Endothelial cell of umbilical vein (primary cell): ENCODE data around the gene LYRM2. TPM values are rescaled to one million over a fixed set of nuclear protein-coding genes. Genes with fewer than 3 reads are reported as not detected.

ENCODE experiments used
- BruUV-seq: library from RNA; stranded (reverse); fragments of 400-500 nt; replicated peaks from 2 replicates; lab custom pipeline; 2021; lab: Mats Ljungman, UMichigan
- CTCF ChIA-PET: fragments of 300-600, 350-600 bp; sonication (Branson Sonifier 250); formaldehyde crosslinking; loops from one replicate; lab custom pipeline; 2021; ENCODE audit warnings: antibody characterized with exemption, inconsistent platforms; lab: Charles Lee
- POLR2A ChIA-PET: fragments of 300-600, 350-600 bp; sonication (Branson Sonifier 250); formaldehyde crosslinking; loops from one replicate; lab custom pipeline; 2021; ENCODE audit warnings: antibody characterized with exemption, inconsistent platforms; lab: Charles Lee
- DNase-seq: peaks from one replicate; pipeline ENCODE4 v3.0.0-alpha.2; 2011; ENCODE audit warnings: low read depth, low spot score
- FAIRE-seq: peaks from 2 replicates; lab custom pipeline; 2011; peaks lifted over from hg19 to GRCh38; lab: Jason Lieb, UNC
- H2AFZ ChIP-seq: 2 replicates; pipeline ENCODE4 v1.6.0; 2012; ENCODE audit warnings: low read depth, low read length, control low read depth, inconsistent platforms
- H3K27ac ChIP-seq: 2 replicates; pipeline ENCODE4 v1.5.1; 2011; ENCODE audit warnings: low read depth, mild to moderate bottlenecking, control low read depth, low read length, moderate library complexity; ENCODE audit not compliant: insufficient read depth
- H3K27me3 ChIP-seq, 2 experiments: 2 replicates each; pipeline versions ENCODE4 v1.6.0 to v1.6.1; 2011; ENCODE audit warnings: low read length in 2 of 2, mixed read lengths in 1 of 2; ENCODE audit not compliant: control insufficient read depth in 2 of 2, insufficient read depth in 2 of 2
- H3K36me3 ChIP-seq, 2 experiments: 2 replicates in 1 of 2; 3 replicates in 1 of 2; pipeline ENCODE4 v1.5.1; 2011; ENCODE audit warnings: low read length in 2 of 2, mild to moderate bottlenecking in 1 of 2, moderate library complexity in 1 of 2; ENCODE audit not compliant: control insufficient read depth in 2 of 2, insufficient read depth in 2 of 2; ENCODE audit errors: extremely low read depth in 1 of 2
- H3K4me1 ChIP-seq: 3 replicates; pipeline ENCODE4 v1.5.1; 2011; ENCODE audit warnings: mild to moderate bottlenecking, low read length; ENCODE audit not compliant: control insufficient read depth, insufficient read depth; ENCODE audit errors: extremely low read depth
- H3K4me2 ChIP-seq: 2 replicates; pipeline ENCODE4 v1.6.1; 2011; ENCODE audit warnings: low read length, control low read depth, mixed read lengths; ENCODE audit not compliant: insufficient read depth
- H3K4me3 ChIP-seq, 3 experiments: fragments of 200-600 bp in 1 of 3; sonication (generic), shearing (Covaris generic) in 1 of 3; replicated peaks in 1 of 3; 2 replicates each; pipeline ENCODE4 v1.5.1; 2011 to 2016; ENCODE audit warnings: control low read depth in 3 of 3, low read length in 3 of 3, mild to moderate bottlenecking in 2 of 3, inconsistent platforms in 1 of 3, low read depth in 1 of 3, moderate library complexity in 1 of 3; ENCODE audit not compliant: insufficient read depth in 1 of 3
- H3K79me2 ChIP-seq: 2 replicates; pipeline ENCODE4 v1.6.0; 2012; ENCODE audit warnings: low read length, inconsistent platforms; ENCODE audit not compliant: control insufficient read depth, insufficient read depth
- H3K9ac ChIP-seq: replicated peaks from 2 replicates; pipeline ENCODE3; 2011; ENCODE audit warnings: low read length, control low read depth; ENCODE audit not compliant: insufficient read depth; ENCODE audit errors: extremely low read depth
- H3K9me1 ChIP-seq: replicated peaks from 3 replicates; pipeline ENCODE4 v1.6.0; 2011; ENCODE audit warnings: mild to moderate bottlenecking, low read length; ENCODE audit not compliant: control insufficient read depth, insufficient read depth; ENCODE audit errors: extremely low read depth
- H3K9me3 ChIP-seq: replicated peaks from 2 replicates; pipeline ENCODE4 v1.5.1; 2012; ENCODE audit warnings: low read length, inconsistent platforms; ENCODE audit not compliant: control insufficient read depth, insufficient read depth
- H4K20me1 ChIP-seq: replicated peaks from 2 replicates; pipeline ENCODE3; 2011; ENCODE audit warnings: mild to moderate bottlenecking, low read length; ENCODE audit not compliant: control insufficient read depth, insufficient read depth; ENCODE audit errors: extremely low read depth
- CTCF ChIP-seq, 2 donors: IDR thresholded peaks; 1 replicate in 1 of 2; 2 replicates in 1 of 2; pipeline ENCODE4 v1.5.1; 2011; ENCODE audit warnings: low read length in 2 of 2, mild to moderate bottlenecking in 2 of 2, moderate library complexity in 2 of 2, control low read depth in 1 of 2, inconsistent platforms in 1 of 2, low read depth in 1 of 2; ENCODE audit not compliant: insufficient read depth in 1 of 2; ENCODE audit errors: extremely low read depth in 1 of 2
- EZH2 ChIP-seq: IDR thresholded peaks from 2 replicates; pipeline ENCODE4 v1.6.1; 2012; ENCODE audit warnings: borderline replicate concordance, low read depth, mild to moderate bottlenecking, moderate library complexity, low read length, inconsistent platforms; ENCODE audit not compliant: severe bottlenecking
- FOS ChIP-seq: IDR thresholded peaks from 2 replicates; pipeline ENCODE4 v1.6.1; 2011; ENCODE audit warnings: mild to moderate bottlenecking, low read length, moderate library complexity, borderline replicate concordance; ENCODE audit not compliant: insufficient read depth
- GATA2 ChIP-seq: IDR thresholded peaks from 2 replicates; pipeline ENCODE4 v1.7.0; 2011; ENCODE audit warnings: low read depth, mild to moderate bottlenecking, moderate library complexity, mixed read lengths, low read length; ENCODE audit not compliant: insufficient read length, insufficient read depth
- JUN ChIP-seq: IDR thresholded peaks from 2 replicates; pipeline ENCODE4 v1.6.1; 2011; ENCODE audit warnings: borderline replicate concordance, low read depth; ENCODE audit not compliant: insufficient read length, insufficient read depth
- MAX ChIP-seq: IDR thresholded peaks from 2 replicates; pipeline ENCODE4 v1.6.1; 2011; ENCODE audit not compliant: insufficient read depth, insufficient read length
- MYC ChIP-seq: IDR thresholded peaks from one replicate; pipeline ENCODE4 v1.6.1; 2011; ENCODE audit warnings: mild to moderate bottlenecking, low read depth, low read length
- POLR2A ChIP-seq: IDR thresholded peaks from 2 replicates; pipeline ENCODE4 v1.6.1; 2012; ENCODE audit warnings: low read depth, mild to moderate bottlenecking, control low read depth, low read length
- POLR2AphosphoS5 ChIP-seq: IDR thresholded peaks from 2 replicates; pipeline ENCODE4 v1.6.1; 2012; ENCODE audit warnings: low read depth, mild to moderate bottlenecking, control low read depth, low read length, moderate library complexity; ENCODE audit not compliant: insufficient read depth
- dilution Hi-C: fragments of 300-500 bp; cut with MboI; formaldehyde crosslinking; loops from one replicate; pipeline ENCODE4 v1.15.0; 2019; ENCODE audit warnings: low sequenced_read_pairs; ENCODE audit not compliant: extremely low pct_ligation_motif_present
- intact Hi-C: fragments of 100-400 bp; cut with micrococcal nuclease; formaldehyde crosslinking; loops from one replicate; pipeline ENCODE4 v1.10.0; 2022
- polyA plus RNA-seq, 4 experiments: library from polyadenylated mRNA; depleted of rRNA in 3 of 4; stranded (reverse) in 3 of 4; unstranded in 1 of 4; fragments of >200 nt; gene quantifications; 2 replicates each; pipeline versions ENCODE4 v1.2.1 to v1.2.3, GENCODE V29; 2011 to 2012; ENCODE audit warnings: missing spikeins in 1 of 4
- total RNA-seq: library from RNA; stranded (reverse); gene quantifications from 2 replicates; pipeline ENCODE4 v1.2.3, GENCODE V29; 2021

Gene LYRM2
- total and polyA plus RNA-seq, 2 donors (not counting 3 experiments of a cell fraction or from before 2014, with no cell fraction given), result 11.8 to 41.9 TPM

DNA sequence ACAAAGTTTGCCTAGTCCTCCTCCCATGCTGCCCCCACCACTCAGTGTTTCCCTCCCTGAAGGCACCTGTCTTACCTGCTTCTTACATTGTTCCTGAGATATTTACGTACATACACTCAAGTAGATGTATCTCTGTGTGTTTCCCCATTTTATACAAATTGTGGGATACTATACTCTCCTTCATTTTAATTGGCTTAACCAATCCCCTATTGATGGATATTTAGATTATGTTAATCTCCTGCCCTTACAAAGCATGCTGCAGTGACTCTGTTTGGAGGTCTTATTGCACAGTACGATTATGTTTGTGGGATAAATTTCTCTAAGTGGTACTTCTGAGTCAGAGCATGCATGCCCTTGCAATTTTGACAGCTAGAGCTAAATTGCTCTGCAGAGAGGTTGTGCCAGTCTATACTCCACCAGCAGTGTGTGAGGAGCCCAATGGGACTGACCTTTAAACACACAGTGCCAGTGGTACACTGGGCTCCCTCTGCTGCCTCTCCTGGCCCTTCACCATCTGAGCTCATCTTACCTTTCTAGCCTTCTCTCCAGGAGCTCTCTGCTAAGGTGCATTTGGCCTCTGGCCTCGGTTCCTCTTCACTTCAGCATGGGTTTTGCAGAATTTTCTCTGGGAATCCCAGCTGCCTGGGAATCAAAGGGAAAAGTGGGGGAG lies 57.4 kb downstream of the LYRM2 start:
- no peak overlapping the region for H3K4me2 ChIP-seq
- no peak for DNase-seq
- intact Hi-C loops, result no loop called here

More for the DNA sequence above, 57.4 kb downstream of the LYRM2 start:
- H3K36me3 ChIP-seq, result no peaks in the 10 kb centered on the region
- H3K4me3 ChIP-seq, result no peak overlapping the region
- no peaks in the 10 kb centered on the region for H3K9me1 ChIP-seq
- no peaks in the 10 kb centered on the region for H3K27me3 ChIP-seq
- no peaks in the 10 kb centered on the region for H4K20me1 ChIP-seq
- no peak overlapping the region for H3K27ac ChIP-seq
- no peak for FAIRE-seq
- ChIA-PET POLR2A (no interaction called here), CTCF (no interaction called here)
- H3K4me1 ChIP-seq, result no peaks in the 10 kb centered on the region
- no peaks in the 10 kb centered on the region for H3K9me3 ChIP-seq
- dilution Hi-C loops, result no loop called here
- H3K9ac ChIP-seq, result no peak overlapping the region
- TF ChIP-seq FOS (no peak), JUN (no peak), MAX (no peak), POLR2AphosphoS5 (no peak), CTCF (IDR thresholded peaks at IDR 0.05; ENCODE audit: extremely low read depth in 1 of 2, insufficient read depth in 1 of 2, low read depth in 1 of 2, low read length in 2 of 2) (no peak), EZH2 (no peak), POLR2A (no peak), MYC (no peak), GATA2 (no peak)
- no peak overlapping the region for H2AFZ ChIP-seq
- H3K79me2 ChIP-seq, result no peaks in the 10 kb centered on the region
- BruUV-seq, result no TSS peak
